RKO (cell line): ENCODE data around the gene HLCS.
A peak's percentile ranks its signal among the peaks of the same experiment; 100 is the strongest.

Source experiments
- DNase-seq: peaks from one replicate; pipeline ENCODE4 v3.0.0-alpha.2; 2016; ENCODE audit warnings: low spot score

HLCS gene

GRCh38 chr21:36701756-36702621 is 264.5 kb downstream of the HLCS start:
- DNase-seq: peak; percentile 72

DNA sequence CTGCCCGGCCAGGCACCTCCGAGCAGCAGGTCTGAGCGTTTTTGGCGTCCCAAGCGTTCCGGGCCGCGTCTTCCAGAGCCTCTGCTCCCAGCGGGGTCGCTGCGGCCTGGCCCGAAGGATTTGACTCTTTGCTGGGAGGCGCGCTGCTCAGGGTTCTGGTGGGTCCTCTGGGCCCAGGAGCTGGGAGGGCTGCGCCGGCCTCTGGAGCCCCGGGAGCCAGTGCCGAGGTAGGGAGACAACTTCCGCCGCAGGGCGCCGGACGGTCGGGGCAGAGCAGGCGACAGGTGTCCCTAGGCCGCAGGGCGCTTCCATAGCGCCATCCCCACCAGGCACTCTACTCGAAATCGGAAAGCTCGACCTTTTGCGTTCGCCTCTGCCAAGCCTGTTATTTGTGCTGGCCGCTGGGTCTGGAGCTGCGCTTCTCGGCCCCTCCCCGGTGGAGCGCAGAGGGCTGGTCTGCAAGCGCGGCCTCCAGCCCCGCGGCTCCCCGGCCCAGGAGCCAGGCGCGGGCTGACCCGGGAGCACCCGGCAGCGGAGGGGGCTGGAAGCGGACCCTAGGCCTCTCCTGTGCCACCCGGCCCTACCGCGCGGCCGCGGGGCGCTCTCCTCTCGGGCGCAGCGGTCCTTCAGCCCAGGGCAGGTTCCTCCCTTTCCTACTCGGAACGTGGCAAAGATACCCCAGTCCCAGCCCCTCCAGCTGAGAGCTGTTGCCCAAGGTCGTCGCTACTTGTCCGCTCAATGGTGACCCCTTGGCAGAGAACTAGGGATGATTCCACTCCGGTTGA is 265.3 kb downstream of the HLCS start:
- peak; percentile 51 for DNase-seq
